Measurements from ENCODE around the gene TRIM24.

TRIM24 gene

DNA sequence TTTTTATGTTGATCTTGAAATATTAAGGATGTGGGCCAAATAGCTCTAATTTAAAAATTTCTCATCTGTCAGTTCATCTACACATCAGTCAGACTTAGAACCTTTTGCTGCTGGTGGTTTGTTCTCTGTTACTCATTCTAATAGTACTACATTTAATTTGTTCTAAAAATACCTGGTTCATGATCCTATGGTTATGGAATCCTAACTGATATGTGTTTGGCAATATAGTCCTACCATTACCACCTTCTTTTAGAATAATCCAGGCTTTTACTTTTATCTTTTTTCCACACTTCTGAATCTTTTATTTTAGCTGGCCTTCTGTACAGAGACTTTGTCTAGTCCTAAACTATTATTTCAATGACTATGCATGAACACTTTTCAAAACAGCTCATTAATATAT lies 124.2 kb downstream of the TRIM24 start:
- no peak for DNase-seq

DNA sequence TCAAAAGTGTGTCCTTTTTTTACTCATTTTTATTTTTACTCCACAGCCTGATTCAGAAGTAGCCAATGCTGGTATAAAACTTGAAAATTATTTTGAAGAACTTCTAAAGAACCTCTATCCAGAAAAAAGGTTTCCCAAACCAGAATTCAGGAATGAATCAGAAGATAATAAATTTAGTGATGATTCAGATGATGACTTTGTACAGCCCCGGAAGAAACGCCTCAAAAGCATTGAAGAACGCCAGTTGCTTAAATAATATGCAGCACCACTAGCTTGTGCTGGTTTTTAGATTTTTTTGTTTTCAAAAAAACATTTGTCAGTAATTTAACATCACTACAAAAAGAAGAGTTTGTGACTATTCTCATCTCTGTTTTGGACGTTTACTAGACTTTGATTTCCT lies 124.6 kb downstream of the TRIM24 start:
- DNase-seq: no peak

- no peak for DNase-seq
These were observed 125.4 kb downstream of the TRIM24 start for GRCh38 chr7:138585283-138585993.

DNA sequence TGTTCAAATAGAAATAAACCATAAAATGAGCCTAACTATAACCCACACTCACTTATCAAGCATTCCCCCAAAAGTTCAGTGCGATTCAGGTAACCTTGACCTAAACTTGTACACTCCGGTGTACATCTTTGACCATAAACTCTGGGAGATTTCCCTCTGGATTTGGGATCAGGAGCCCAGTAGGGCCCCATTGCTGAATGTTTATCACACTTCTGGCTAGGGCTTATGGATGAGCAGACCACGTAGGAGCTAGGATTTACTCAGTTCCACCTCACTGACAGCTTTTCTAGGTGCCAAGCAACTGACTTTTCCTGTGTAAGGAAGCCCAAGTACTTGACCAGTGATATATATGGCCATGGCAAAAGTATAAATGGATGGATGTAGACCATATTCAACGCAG lies 127.4 kb downstream of the TRIM24 start:
- no peak for DNase-seq

GRCh38 chr7:138588986-138589385 lies 128.9 kb downstream of the TRIM24 start:
- no peak for DNase-seq

- DNase-seq: no peak
These were observed 130.1 kb downstream of the TRIM24 start for GRCh38 chr7:138590154-138590553.

GRCh38 chr7:138595454-138595853 lies 135.4 kb downstream of the TRIM24 start:
- no peak for DNase-seq

DNA sequence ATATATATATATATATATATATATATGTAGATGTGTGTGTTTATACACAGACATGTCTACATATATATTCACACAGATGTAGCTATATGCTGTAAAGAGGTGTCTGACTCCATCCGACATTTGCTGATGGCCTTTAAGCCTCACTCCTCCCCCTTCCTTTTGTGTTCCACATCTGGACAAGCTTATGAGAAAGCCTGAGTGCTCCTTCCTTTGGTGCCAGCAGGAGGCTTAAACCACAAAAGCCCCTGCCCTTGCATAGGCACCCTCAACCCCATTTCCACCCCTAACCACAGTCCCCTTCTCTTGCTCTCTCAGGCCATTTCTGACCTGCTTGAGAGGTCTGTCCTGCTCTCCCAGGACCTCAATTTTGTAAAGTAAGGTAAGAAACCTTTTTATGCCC lies 142.4 kb downstream of the TRIM24 start:
- DNase-seq: no peak

- no peak for DNase-seq
These were observed 143.7 kb downstream of the TRIM24 start for GRCh38 chr7:138603549-138604318.

GRCh38 chr7:138606236-138606635 lies 146.2 kb downstream of the TRIM24 start:
- DNase-seq: no peak

GRCh38 chr7:138607216-138608126 lies 147.4 kb downstream of the TRIM24 start:
- DNase-seq: no peak

- DNase-seq: no peak
These were observed 148.2 kb downstream of the TRIM24 start for GRCh38 chr7:138608275-138608674.

- no peak for DNase-seq
These were observed 150.7 kb downstream of the TRIM24 start for GRCh38 chr7:138610671-138611170.

DNA sequence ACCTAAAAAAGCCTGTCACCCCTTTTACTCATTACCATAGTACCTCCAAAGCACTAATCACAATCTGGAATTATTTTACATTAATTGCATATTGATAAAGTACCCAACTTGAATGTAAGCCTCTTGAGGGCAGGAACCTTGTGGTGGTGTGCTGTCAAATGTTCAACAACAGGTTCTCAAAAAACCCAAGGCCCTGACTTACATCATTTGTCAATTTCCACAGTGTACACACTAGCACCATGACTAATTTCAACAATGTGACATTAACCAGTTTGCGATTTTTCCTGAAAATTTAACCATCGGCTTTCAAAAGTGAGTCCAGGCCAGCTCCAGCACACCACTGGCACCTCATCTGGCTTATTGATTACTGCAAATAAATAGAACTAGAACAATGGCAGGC lies 153.6 kb downstream of the TRIM24 start:
- no peak for DNase-seq

GRCh38 chr7:138616085-138616484 lies 156.0 kb downstream of the TRIM24 start:
- no peak for DNase-seq

- no peak for DNase-seq
These were observed 158.4 kb downstream of the TRIM24 start for GRCh38 chr7:138618506-138618905.

- no peak for DNase-seq
These were observed 158.9 kb downstream of the TRIM24 start for GRCh38 chr7:138618933-138619332.

- DNase-seq: no peak
These were observed 162.8 kb downstream of the TRIM24 start for GRCh38 chr7:138622841-138623240.

DNA sequence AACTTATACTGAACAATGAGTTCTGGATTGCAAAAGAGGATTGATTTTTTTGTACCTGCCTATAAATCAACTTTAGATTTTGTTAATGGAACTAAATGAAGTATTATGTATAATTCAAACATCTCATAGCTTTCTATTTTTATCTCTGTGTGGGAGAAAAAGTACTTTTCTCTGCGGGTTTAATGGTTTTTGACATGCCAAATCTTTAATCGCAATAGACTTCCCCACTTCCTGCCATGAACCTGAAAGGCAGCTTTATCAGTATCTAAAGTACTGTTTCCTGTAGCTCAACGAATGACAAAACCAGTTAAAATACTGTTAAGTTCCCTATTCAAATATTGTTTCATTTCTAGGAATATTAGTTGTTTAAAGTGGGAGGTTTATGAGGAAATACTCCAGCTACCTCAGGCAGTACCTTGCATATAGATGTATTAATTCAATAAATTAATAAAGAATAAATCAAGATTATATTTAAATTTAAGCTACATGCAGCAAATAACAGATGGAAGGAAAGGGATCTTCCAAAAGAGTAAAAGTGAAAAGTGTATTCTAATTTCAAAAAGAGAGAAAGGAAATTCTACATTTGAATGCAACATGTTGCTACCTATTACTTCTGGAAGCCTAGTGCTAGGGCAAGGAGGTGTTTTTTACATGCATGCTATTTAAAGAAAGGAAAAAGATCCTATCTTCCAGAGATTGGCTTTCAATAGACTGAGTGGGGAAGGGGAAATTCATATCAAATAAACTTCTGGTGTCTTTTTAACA lies 165.2 kb downstream of the TRIM24 start:
- DNase-seq: no peak

DNA sequence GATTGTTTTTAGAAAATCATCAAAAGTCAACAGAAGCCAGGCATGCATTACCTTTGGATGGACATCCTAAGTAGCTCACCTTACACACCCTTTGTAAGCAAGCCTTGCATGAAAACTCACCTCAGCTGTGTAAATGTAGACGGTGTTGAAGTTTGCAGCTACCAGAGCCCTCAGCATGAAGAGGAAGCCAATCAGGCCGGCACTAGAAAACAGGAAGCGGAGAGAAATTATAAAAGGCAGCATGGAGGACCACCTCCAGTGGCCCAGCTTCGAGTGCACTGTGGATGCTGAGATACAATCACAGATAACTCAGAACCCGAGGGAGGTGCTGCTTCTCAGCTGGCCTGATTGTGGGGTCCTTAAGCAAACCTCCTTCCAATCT lies 165.8 kb downstream of the TRIM24 start:
- DNase-seq: no peak

- no peak for DNase-seq
These were observed 166.8 kb downstream of the TRIM24 start for GRCh38 chr7:138626846-138627245.

DNA sequence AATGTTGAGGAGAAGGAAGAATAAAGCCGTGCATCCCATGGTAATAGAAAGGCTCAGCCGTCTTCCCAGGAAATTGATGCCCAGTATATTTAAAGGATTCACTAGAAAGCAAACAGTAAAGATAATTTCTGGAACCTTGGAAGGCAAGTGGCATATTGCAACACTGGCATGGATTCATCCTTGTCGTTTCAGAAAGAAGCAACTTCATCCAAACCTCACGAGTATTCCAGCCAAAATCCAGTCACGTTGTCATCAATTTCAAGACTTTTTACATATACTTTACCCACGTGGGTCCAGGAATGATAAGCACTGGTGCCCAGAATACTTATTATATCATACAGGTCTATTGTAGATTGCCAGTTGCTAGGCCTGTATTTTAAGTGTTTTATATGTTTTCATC lies 167.3 kb downstream of the TRIM24 start:
- no peak for DNase-seq
